H1 (cell line): ENCODE data around the gene PLTP.
A peak's percentile ranks its signal among the peaks of the same experiment; 100 is the strongest.

Source experiments
- EZH2 ChIP-seq: fragments of 200-600 bp; sonication (generic); IDR thresholded peaks from 2 replicates; pipeline ENCODE4 v1.7.1; 2012; ENCODE audit warnings: low read depth, mild to moderate bottlenecking, moderate library complexity, low read length, inconsistent platforms; ENCODE audit not compliant: severe bottlenecking
- PHF8 ChIP-seq: fragments of 200-600 bp; sonication (generic); conservative IDR thresholded peaks from 2 replicates; pipeline ENCODE4 v1.7.1; 2012; ENCODE audit warnings: low read depth, mild to moderate bottlenecking, inconsistent platforms, low read length, moderate library complexity
- RFX5 ChIP-seq: IDR thresholded peaks from 2 replicates; pipeline ENCODE4 v1.6.1; 2011; ENCODE audit warnings: low read depth, low read length, improper control_type of control experiment, borderline replicate concordance
- RXRA ChIP-seq: IDR thresholded peaks from 2 replicates; pipeline ENCODE4 v1.6.1; 2011; ENCODE audit warnings: low read depth, mild to moderate bottlenecking, low read length, moderate library complexity; ENCODE audit not compliant: insufficient read depth
- SAP30 ChIP-seq: fragments of 300-600 bp; sonication (generic); IDR thresholded peaks from 2 replicates; pipeline ENCODE4 v1.7.1; 2012; ENCODE audit warnings: low read length, moderate library complexity, mild to moderate bottlenecking, inconsistent platforms; ENCODE audit not compliant: insufficient read depth, insufficient replicate concordance
- TBP ChIP-seq: IDR thresholded peaks from 2 replicates; pipeline ENCODE4 v1.6.1; 2011; ENCODE audit warnings: low read depth, low read length, improper control_type of control experiment
- TF ChIP-seq, protein P1 (sequence below), 3 experiments: IDR thresholded peaks; 1 replicate in 2 of 3; 2 replicates in 1 of 3; pipeline versions ENCODE4 v1.5.1 to v1.6.1; 2011; ENCODE audit warnings: low read length in 3 of 3, mild to moderate bottlenecking in 3 of 3, inconsistent platforms in 2 of 3, low read depth in 1 of 3, moderate library complexity in 1 of 3; ENCODE audit not compliant: insufficient read depth in 1 of 3; ENCODE audit errors: control extremely low read depth in 1 of 3

GRCh38 chr20:45910670-45911485 is 1.1 kb downstream of the PLTP start:
- TF ChIP-seq PHF8 (no peak; the same call in 1 of the 2 replicates), RFX5 (no peak), TBP (peak; percentile 85), EZH2 (no peak), SAP30 (no peak), RXRA (no peak)
- TF ChIP-seq, protein P1, sequence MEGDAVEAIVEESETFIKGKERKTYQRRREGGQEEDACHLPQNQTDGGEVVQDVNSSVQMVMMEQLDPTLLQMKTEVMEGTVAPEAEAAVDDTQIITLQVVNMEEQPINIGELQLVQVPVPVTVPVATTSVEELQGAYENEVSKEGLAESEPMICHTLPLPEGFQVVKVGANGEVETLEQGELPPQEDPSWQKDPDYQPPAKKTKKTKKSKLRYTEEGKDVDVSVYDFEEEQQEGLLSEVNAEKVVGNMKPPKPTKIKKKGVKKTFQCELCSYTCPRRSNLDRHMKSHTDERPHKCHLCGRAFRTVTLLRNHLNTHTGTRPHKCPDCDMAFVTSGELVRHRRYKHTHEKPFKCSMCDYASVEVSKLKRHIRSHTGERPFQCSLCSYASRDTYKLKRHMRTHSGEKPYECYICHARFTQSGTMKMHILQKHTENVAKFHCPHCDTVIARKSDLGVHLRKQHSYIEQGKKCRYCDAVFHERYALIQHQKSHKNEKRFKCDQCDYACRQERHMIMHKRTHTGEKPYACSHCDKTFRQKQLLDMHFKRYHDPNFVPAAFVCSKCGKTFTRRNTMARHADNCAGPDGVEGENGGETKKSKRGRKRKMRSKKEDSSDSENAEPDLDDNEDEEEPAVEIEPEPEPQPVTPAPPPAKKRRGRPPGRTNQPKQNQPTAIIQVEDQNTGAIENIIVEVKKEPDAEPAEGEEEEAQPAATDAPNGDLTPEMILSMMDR (IDR thresholded peaks at IDR 0.05; ENCODE audit: control extremely low read depth in 1 of 3, insufficient read depth in 1 of 3, low read depth in 1 of 3, low read length in 3 of 3), result no peak
